H9 (cell line): Measurements from ENCODE around the gene MINDY2. TPM values are rescaled to one million over a fixed set of nuclear protein-coding genes. Genes with fewer than 3 reads are reported as not detected.
"Not testable (repeated sequence)": the region's sequence is repeated elsewhere in the genome, so short reads cannot be mapped to it uniquely, and the experiment has no call there.

Experiments used
- DNase-seq: peaks from one replicate; pipeline ENCODE4 v3.0.0-alpha.2; 2017
- H2AFZ ChIP-seq: one replicate; pipeline ENCODE4 v1.6.1; 2013; ENCODE audit warnings: mild to moderate bottlenecking, low read length, control low read depth, moderate library complexity
- H2AK5ac ChIP-seq: 2 replicates; pipeline ENCODE4 v1.6.1; 2013; ENCODE audit warnings: low read length, control low read depth, mixed read lengths; ENCODE audit not compliant: insufficient read length
- H2BK120ac ChIP-seq: one replicate; pipeline ENCODE4 v1.6.1; 2013; ENCODE audit warnings: low read depth, mild to moderate bottlenecking, low read length, control low read depth, inconsistent platforms; ENCODE audit not compliant: poor library complexity, severe bottlenecking
- H2BK12ac ChIP-seq: 2 replicates; pipeline ENCODE4 v1.6.1; 2013; ENCODE audit warnings: low read length, control low read depth, mixed read lengths, low read depth; ENCODE audit not compliant: insufficient read length
- H2BK15ac ChIP-seq: 2 replicates; pipeline ENCODE4 v1.6.1; 2013; ENCODE audit warnings: low read depth, low read length, control low read depth
- H2BK20ac ChIP-seq: one replicate; pipeline ENCODE4 v1.6.1; 2013; ENCODE audit warnings: low read depth, mild to moderate bottlenecking, low read length, control low read depth, inconsistent platforms; ENCODE audit not compliant: poor library complexity, severe bottlenecking
- H2BK5ac ChIP-seq: 2 replicates; pipeline ENCODE4 v1.6.1; 2013; ENCODE audit warnings: low read length, control low read depth, mixed read lengths; ENCODE audit not compliant: insufficient read length
- H3K14ac ChIP-seq: 2 replicates; pipeline ENCODE4 v1.6.1; 2013; ENCODE audit warnings: low read length, control low read depth; ENCODE audit not compliant: insufficient read depth
- H3K18ac ChIP-seq: 2 replicates; pipeline ENCODE4 v1.6.1; 2013; ENCODE audit warnings: low read depth, mild to moderate bottlenecking, mixed read lengths, low read length, control low read depth; ENCODE audit not compliant: insufficient read length
- H3K23ac ChIP-seq: 2 replicates; pipeline ENCODE4 v1.6.1; 2013; ENCODE audit warnings: low read length, control low read depth, mixed read lengths, low read depth; ENCODE audit not compliant: insufficient read length
- H3K23me2 ChIP-seq: 2 replicates; pipeline ENCODE4 v1.6.1; 2013; ENCODE audit warnings: low read depth, mild to moderate bottlenecking, mixed read lengths, low read length, control low read depth; ENCODE audit not compliant: insufficient read length, poor library complexity, severe bottlenecking
- H3K27ac ChIP-seq: 2 replicates; pipeline ENCODE4 v1.5.1; 2013; ENCODE audit warnings: low read length, control low read depth, mixed read lengths, low read depth; ENCODE audit not compliant: insufficient read length
- H3K27me3 ChIP-seq: 2 replicates; pipeline ENCODE4 v1.6.1; 2013; ENCODE audit warnings: low read length, control low read depth, inconsistent platforms; ENCODE audit not compliant: insufficient read depth
- H3K4ac ChIP-seq: 2 replicates; pipeline ENCODE4 v1.6.1; 2013; ENCODE audit warnings: low read depth, mild to moderate bottlenecking, control low read depth, inconsistent platforms, low read length, moderate library complexity
- H3K4me1 ChIP-seq: 2 replicates; pipeline ENCODE4 v1.6.1; 2013; ENCODE audit warnings: low read length, control low read depth, inconsistent platforms; ENCODE audit not compliant: insufficient read depth
- H3K4me2 ChIP-seq: 2 replicates; pipeline ENCODE4 v1.6.1; 2013; ENCODE audit warnings: low read length, control low read depth, mixed read lengths; ENCODE audit not compliant: insufficient read length, insufficient read depth
- H3K56ac ChIP-seq: 2 replicates; pipeline ENCODE4 v1.6.1; 2013; ENCODE audit warnings: low read depth, mild to moderate bottlenecking, mixed read lengths, low read length, control low read depth; ENCODE audit not compliant: insufficient read length
- H3K79me1 ChIP-seq: 2 replicates; pipeline ENCODE4 v1.6.1; 2013; ENCODE audit warnings: low read depth, mild to moderate bottlenecking, moderate library complexity, low read length, control low read depth, inconsistent platforms; ENCODE audit not compliant: insufficient read depth, poor library complexity, severe bottlenecking
- H3K79me2 ChIP-seq: 2 replicates; pipeline ENCODE4 v1.6.1; 2013; ENCODE audit warnings: low read length, control low read depth, inconsistent platforms; ENCODE audit not compliant: insufficient read depth
- H3K9ac ChIP-seq: 2 replicates; pipeline ENCODE4 v1.6.1; 2013; ENCODE audit warnings: low read length, control low read depth, mixed read lengths; ENCODE audit not compliant: insufficient read length; ENCODE audit errors: extremely low read depth
- H3K9me3 ChIP-seq: one replicate; pipeline ENCODE4 v1.6.1; 2013; ENCODE audit warnings: low read depth, low read length, inconsistent platforms; ENCODE audit not compliant: control insufficient read depth
- H3T11ph ChIP-seq: one replicate; pipeline ENCODE4 v1.6.1; 2013; ENCODE audit warnings: mild to moderate bottlenecking, low read length, control low read depth, inconsistent platforms
- H4K20me1 ChIP-seq: one replicate; pipeline ENCODE4 v1.6.1; 2013; ENCODE audit not compliant: control insufficient read depth, insufficient read length, insufficient read depth
- H4K5ac ChIP-seq: 2 replicates; pipeline ENCODE4 v1.6.1; 2013; ENCODE audit warnings: low read depth, mild to moderate bottlenecking, mixed read lengths, low read length, control low read depth; ENCODE audit not compliant: insufficient read length
- H4K8ac ChIP-seq: replicated peaks from 2 replicates; pipeline ENCODE4 v1.6.1; 2013; ENCODE audit warnings: low read length, control low read depth, mixed read lengths, low read depth; ENCODE audit not compliant: insufficient read length
- H4K91ac ChIP-seq: 2 replicates; pipeline ENCODE4 v1.6.1; 2013; ENCODE audit warnings: low read depth, mild to moderate bottlenecking, moderate library complexity, mixed read lengths, low read length, control low read depth; ENCODE audit not compliant: insufficient read length
- H3K27ac Mint-ChIP-seq, 3 experiments: 2 replicates in 2 of 3; 3 replicates in 1 of 3; pipeline ENCODE4 v1.8.0; 2020 to 2021; ENCODE audit warnings: mixed read lengths in 3 of 3, mild to moderate bottlenecking in 1 of 3, moderate library complexity in 1 of 3
- H3K27me3 Mint-ChIP-seq: 2 replicates; pipeline ENCODE4 v1.8.0; 2021; ENCODE audit warnings: low read depth, mild to moderate bottlenecking, moderate library complexity, mixed read lengths
- H3K36me3 Mint-ChIP-seq, 3 experiments: 2 replicates in 2 of 3; 3 replicates in 1 of 3; pipeline ENCODE4 v1.8.0; 2020 to 2021; ENCODE audit warnings: low read depth in 3 of 3, mixed read lengths in 3 of 3; ENCODE audit not compliant: insufficient read depth in 1 of 3
- H3K4me1 Mint-ChIP-seq, 2 experiments: 2 replicates each; pipeline ENCODE4 v1.8.0; 2020; ENCODE audit warnings: mixed read lengths in 2 of 2
- H3K4me3 Mint-ChIP-seq, 2 experiments: 2 replicates in 1 of 2; 3 replicates in 1 of 2; pipeline ENCODE4 v1.8.0; 2020 to 2021; ENCODE audit warnings: mild to moderate bottlenecking in 2 of 2, mixed read lengths in 2 of 2, moderate library complexity in 1 of 2
- H3K9me3 Mint-ChIP-seq, 2 experiments: 2 replicates in 1 of 2; 3 replicates in 1 of 2; pipeline ENCODE4 v1.8.0; 2020; ENCODE audit warnings: mild to moderate bottlenecking in 2 of 2, mixed read lengths in 2 of 2, moderate library complexity in 1 of 2
- WGBS: extraction: QIAGEN DNeasy Blood & Tissue Kit; methylation state at CpG from one replicate; pipeline ENCODE4 v1.1.7; 2013; ENCODE audit warnings: missing lambda C conversion rate, low lambda C conversion rate, mixed read lengths; ENCODE audit not compliant: insufficient read length; ENCODE audit errors: extremely low coverage; 5-methylcytosine and 5-hydroxymethylcytosine counted together
- total RNA-seq: library from RNA; stranded (reverse); gene quantifications from 2 replicates; pipeline ENCODE4 v1.2.1, GENCODE V29; 2021
- TF ChIP-seq, protein P1 (sequence below): fragments of 200-600 bp; sonication (generic); conservative IDR thresholded peaks from 3 replicates; pipeline ENCODE4 v1.8.0; 2021; ENCODE audit warnings: antibody characterized with exemption, mild to moderate bottlenecking

MINDY2 gene
- total RNA-seq, 1 experiment from 2014 or later: 32.3 TPM

DNA sequence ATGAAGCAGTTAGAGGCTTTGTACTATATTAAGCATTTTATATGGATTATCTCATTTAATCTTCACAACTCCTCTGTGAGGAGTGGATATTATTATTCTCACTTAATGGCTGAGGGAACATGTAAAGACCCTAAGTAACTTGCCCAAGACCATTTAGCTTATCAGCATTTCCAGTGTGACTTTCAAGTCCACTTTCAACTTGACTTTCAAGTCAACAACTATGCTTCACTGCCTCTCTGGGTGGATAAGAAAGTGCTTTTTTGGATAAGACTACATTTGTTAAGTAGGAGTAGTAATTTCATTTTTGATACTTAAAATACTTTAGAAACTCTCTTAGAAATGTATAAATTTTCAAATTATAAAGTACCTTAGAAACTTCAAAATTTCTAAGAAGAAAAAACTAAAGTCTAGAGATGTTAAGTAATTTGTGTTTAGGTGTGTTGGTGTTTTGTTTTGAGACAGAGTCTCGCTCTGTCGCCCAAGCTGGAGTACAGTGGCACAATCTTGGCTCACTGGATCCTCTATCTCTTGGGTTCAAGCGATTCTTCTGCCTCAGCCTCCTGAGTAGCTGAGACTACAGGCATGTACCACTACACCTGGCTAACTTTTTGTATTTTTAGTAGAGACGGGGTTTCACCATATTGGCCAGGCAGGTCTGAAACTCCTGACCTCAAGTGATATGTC, 71.8 kb downstream of the MINDY2 start:
- TF ChIP-seq, protein P1, sequence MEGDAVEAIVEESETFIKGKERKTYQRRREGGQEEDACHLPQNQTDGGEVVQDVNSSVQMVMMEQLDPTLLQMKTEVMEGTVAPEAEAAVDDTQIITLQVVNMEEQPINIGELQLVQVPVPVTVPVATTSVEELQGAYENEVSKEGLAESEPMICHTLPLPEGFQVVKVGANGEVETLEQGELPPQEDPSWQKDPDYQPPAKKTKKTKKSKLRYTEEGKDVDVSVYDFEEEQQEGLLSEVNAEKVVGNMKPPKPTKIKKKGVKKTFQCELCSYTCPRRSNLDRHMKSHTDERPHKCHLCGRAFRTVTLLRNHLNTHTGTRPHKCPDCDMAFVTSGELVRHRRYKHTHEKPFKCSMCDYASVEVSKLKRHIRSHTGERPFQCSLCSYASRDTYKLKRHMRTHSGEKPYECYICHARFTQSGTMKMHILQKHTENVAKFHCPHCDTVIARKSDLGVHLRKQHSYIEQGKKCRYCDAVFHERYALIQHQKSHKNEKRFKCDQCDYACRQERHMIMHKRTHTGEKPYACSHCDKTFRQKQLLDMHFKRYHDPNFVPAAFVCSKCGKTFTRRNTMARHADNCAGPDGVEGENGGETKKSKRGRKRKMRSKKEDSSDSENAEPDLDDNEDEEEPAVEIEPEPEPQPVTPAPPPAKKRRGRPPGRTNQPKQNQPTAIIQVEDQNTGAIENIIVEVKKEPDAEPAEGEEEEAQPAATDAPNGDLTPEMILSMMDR: no peak
- Histone ChIP-seq H2AFZ (no peak overlapping the region), H2BK15ac (no peak overlapping the region), H3K27me3 (no peaks in the 10 kb centered on the region), H3K23me2 (no peaks in the 10 kb centered on the region), H2BK20ac (no peak overlapping the region), H3K79me2 (no peaks in the 10 kb centered on the region), H4K20me1 (no peaks in the 10 kb centered on the region), H2BK120ac (no peak overlapping the region), H3K27ac (no peak overlapping the region), H3K18ac (no peak overlapping the region), H2BK12ac (no peak overlapping the region), H4K91ac (no peak overlapping the region), H3K23ac (no peak overlapping the region), H2AK5ac (no peak overlapping the region), H3K9me3 (no peaks in the 10 kb centered on the region), H3K9ac (no peak overlapping the region), H2BK5ac (no peak overlapping the region), H3K4ac (no peak overlapping the region), H3T11ph (no peak overlapping the region), H3K14ac (no peak overlapping the region), H3K56ac (no peak overlapping the region), H3K4me1 (no peaks in the 10 kb centered on the region), H4K5ac (no peak overlapping the region), H4K8ac (no peak overlapping the region), H3K79me1 (no peaks in the 10 kb centered on the region), H3K4me2 (no peak overlapping the region)
- no CpG with 5 or more reads among the region's 4 CpGs for WGBS
- Mint-ChIP-seq H3K9me3 (no peaks in the 10 kb centered on the region), H3K4me3 (no peak overlapping the region), H3K36me3 (peaks cover 6 to 16% (median 14%) of the 10 kb centered on the region in 3 experiments), H3K27ac (no peak overlapping the region; a peak in 1 of 7 replicates), H3K4me1 (no peaks in the 10 kb centered on the region), H3K27me3 (no peaks in the 10 kb centered on the region)
- no peak for DNase-seq

DNA sequence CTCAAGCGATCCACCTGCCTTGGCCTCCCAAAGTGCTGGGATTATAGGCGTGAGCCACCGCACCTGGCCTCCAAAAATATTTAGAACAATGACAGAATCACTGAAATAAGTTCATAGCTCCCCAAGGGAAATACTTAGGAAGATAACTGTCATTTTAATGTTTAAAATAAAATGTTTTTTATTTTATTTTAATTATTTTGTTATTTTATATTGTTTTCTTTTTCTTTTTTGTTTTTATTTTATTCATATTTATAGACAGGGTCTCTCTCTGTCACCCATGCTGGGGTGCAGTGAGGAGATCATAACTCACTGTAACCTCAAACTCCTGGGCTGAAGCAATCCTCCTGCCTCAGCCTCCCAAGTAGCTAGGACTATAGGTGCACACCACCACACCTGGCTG, 80.1 kb downstream of the MINDY2 start:
- not testable (repeated sequence) for DNase-seq, H3K18ac ChIP-seq, H3K4ac ChIP-seq, H2BK5ac ChIP-seq, H4K8ac ChIP-seq, H3K9me3 Mint-ChIP-seq, H3K4me3 Mint-ChIP-seq, H3K27me3 ChIP-seq, H2BK15ac ChIP-seq, H2AFZ ChIP-seq, H3K27me3 Mint-ChIP-seq, H3T11ph ChIP-seq, H2BK20ac ChIP-seq, H2AK5ac ChIP-seq, H3K4me1 Mint-ChIP-seq, H3K9ac ChIP-seq, H3K9me3 ChIP-seq, H3K79me1 ChIP-seq, H2BK12ac ChIP-seq, H3K23ac ChIP-seq, H3K4me2 ChIP-seq, H3K27ac Mint-ChIP-seq, H4K5ac ChIP-seq, H3K56ac ChIP-seq, H3K14ac ChIP-seq, H4K91ac ChIP-seq, H2BK120ac ChIP-seq, H3K27ac ChIP-seq, H3K23me2 ChIP-seq, H3K4me1 ChIP-seq, H4K20me1 ChIP-seq, H3K79me2 ChIP-seq
- no CpG with 5 or more reads among the region's 3 CpGs for WGBS
- peaks cover 8 to 30% (median 22%) of the 10 kb centered on the region in 3 experiments; a peak in 6 of 7 replicates for H3K36me3 Mint-ChIP-seq
